Measurements from ENCODE around the gene CCDC120. TPM values are rescaled to one million over a fixed set of nuclear protein-coding genes. Genes with fewer than 3 reads are reported as not detected.

The CCDC120 gene
- polyA plus RNA-seq, 1 donor from 2014 or later, result 3.1 TPM

DNA sequence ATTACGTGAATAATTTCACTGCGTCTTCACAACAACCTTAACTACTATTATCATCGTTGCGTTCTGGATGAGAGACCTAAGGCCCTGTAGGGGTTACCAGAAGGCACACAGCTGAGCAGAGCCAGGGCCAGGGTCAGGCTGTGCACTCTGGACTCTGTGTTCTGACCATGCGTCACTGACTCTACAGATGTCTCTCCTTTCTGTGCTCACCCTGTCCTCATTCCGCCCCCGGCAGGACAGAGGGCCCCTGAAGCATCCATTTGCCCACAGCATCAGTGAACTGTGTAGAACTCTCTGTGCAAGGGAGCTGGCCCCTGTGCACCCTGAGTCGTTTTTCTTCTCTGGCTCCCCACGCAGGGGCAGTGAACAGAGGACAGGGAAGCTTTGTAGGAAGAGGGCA is 43.4 kb downstream of the CCDC120 start:
- no peak overlapping the region for H3K27ac ChIP-seq (ENCODE audit: low read length)
- no peaks in the 10 kb centered on the region for H3K36me3 ChIP-seq (ENCODE audit: insufficient read depth, low read length)
- no peaks in the 10 kb centered on the region for H3F3A ChIP-seq (ENCODE audit: insufficient read depth, low read length, poor library complexity, severe bottlenecking)
- H3K9ac ChIP-seq (ENCODE audit: low read length), result no peak overlapping the region
- H2AFZ ChIP-seq (ENCODE audit: low read depth, low read length), result no peak overlapping the region
- H3K9me2 ChIP-seq (ENCODE audit: insufficient read depth, low read length), result no peaks in the 10 kb centered on the region
- no peaks in the 10 kb centered on the region for H4K20me1 ChIP-seq (ENCODE audit: insufficient read depth)
- TF ChIP-seq MXI1 (conservative IDR thresholded peaks at IDR 0.05; ENCODE audit: poor library complexity, severe bottlenecking) (no peak), EP300 (conservative IDR thresholded peaks at IDR 0.05; ENCODE audit: poor library complexity, severe bottlenecking) (no peak), RAD21 (conservative IDR thresholded peaks at IDR 0.05) (no peak), POLR2AphosphoS5 (IDR thresholded peaks at IDR 0.05) (no peak), SMC3 (conservative IDR thresholded peaks at IDR 0.05; ENCODE audit: poor library complexity) (no peak), EZH2 (IDR thresholded peaks at IDR 0.05; ENCODE audit: borderline replicate concordance, insufficient read depth, low read length, poor library complexity, severe bottlenecking) (no peak), TAF1 (IDR thresholded peaks at IDR 0.05; ENCODE audit: low read depth) (no peak)
- TF ChIP-seq, protein P1, sequence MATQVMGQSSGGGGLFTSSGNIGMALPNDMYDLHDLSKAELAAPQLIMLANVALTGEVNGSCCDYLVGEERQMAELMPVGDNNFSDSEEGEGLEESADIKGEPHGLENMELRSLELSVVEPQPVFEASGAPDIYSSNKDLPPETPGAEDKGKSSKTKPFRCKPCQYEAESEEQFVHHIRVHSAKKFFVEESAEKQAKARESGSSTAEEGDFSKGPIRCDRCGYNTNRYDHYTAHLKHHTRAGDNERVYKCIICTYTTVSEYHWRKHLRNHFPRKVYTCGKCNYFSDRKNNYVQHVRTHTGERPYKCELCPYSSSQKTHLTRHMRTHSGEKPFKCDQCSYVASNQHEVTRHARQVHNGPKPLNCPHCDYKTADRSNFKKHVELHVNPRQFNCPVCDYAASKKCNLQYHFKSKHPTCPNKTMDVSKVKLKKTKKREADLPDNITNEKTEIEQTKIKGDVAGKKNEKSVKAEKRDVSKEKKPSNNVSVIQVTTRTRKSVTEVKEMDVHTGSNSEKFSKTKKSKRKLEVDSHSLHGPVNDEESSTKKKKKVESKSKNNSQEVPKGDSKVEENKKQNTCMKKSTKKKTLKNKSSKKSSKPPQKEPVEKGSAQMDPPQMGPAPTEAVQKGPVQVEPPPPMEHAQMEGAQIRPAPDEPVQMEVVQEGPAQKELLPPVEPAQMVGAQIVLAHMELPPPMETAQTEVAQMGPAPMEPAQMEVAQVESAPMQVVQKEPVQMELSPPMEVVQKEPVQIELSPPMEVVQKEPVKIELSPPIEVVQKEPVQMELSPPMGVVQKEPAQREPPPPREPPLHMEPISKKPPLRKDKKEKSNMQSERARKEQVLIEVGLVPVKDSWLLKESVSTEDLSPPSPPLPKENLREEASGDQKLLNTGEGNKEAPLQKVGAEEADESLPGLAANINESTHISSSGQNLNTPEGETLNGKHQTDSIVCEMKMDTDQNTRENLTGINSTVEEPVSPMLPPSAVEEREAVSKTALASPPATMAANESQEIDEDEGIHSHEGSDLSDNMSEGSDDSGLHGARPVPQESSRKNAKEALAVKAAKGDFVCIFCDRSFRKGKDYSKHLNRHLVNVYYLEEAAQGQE (IDR thresholded peaks at IDR 0.05; ENCODE audit: borderline replicate concordance), result no peak
- TF ChIP-seq, protein P2, sequence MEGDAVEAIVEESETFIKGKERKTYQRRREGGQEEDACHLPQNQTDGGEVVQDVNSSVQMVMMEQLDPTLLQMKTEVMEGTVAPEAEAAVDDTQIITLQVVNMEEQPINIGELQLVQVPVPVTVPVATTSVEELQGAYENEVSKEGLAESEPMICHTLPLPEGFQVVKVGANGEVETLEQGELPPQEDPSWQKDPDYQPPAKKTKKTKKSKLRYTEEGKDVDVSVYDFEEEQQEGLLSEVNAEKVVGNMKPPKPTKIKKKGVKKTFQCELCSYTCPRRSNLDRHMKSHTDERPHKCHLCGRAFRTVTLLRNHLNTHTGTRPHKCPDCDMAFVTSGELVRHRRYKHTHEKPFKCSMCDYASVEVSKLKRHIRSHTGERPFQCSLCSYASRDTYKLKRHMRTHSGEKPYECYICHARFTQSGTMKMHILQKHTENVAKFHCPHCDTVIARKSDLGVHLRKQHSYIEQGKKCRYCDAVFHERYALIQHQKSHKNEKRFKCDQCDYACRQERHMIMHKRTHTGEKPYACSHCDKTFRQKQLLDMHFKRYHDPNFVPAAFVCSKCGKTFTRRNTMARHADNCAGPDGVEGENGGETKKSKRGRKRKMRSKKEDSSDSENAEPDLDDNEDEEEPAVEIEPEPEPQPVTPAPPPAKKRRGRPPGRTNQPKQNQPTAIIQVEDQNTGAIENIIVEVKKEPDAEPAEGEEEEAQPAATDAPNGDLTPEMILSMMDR (IDR thresholded peaks at IDR 0.05; ENCODE audit: poor library complexity, severe bottlenecking), result no peak
- no peak overlapping the region for H3K4me3 ChIP-seq (ENCODE audit: low read length)
- no peaks in the 10 kb centered on the region for H3K9me3 ChIP-seq (ENCODE audit: low read length)
- H3K27me3 ChIP-seq (ENCODE audit: insufficient read depth, low read depth, low read length), result no peaks in the 10 kb centered on the region
- H3K79me2 ChIP-seq (replicated peaks; ENCODE audit: insufficient read depth, low read length), result no peaks in the 10 kb centered on the region
- no peak overlapping the region for H3K4me2 ChIP-seq (ENCODE audit: low read length)

DNA sequence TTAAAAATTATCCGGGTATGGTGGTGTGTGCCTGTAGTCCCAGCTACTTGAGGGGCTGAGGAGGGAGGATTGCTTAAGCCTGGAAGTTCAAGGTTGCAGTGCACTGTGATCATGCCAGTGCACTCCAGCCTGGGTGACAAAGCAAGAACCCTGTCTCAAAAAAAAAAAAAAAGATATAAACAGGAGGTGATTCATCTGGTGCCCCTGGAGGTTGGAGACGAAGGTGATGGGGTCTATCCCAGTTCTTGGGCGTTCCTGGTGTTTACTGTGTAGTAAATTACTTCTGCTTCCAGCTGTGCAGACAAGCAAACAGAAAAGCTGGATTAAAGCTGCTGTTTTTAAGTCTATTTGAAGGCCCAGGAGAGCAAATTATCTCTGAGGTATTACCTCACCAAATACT is 44.8 kb downstream of the CCDC120 start:
- TF ChIP-seq EZH2 (IDR thresholded peaks at IDR 0.05; ENCODE audit: borderline replicate concordance, insufficient read depth, low read length, poor library complexity, severe bottlenecking) (no peak), TAF1 (IDR thresholded peaks at IDR 0.05; ENCODE audit: low read depth) (no peak), EP300 (conservative IDR thresholded peaks at IDR 0.05; ENCODE audit: poor library complexity, severe bottlenecking) (no peak)
- TF ChIP-seq, protein P1 (IDR thresholded peaks at IDR 0.05; ENCODE audit: borderline replicate concordance), result no peak
- H3K36me3 ChIP-seq (ENCODE audit: insufficient read depth, low read length), result no peaks in the 10 kb centered on the region
- H3K4me3 ChIP-seq (ENCODE audit: low read length), result no peak overlapping the region
- H3K4me2 ChIP-seq (ENCODE audit: low read length), result no peak overlapping the region
- H3K9me3 ChIP-seq (ENCODE audit: low read length), result no peaks in the 10 kb centered on the region
- H3K27ac ChIP-seq (ENCODE audit: low read length), result no peak overlapping the region
- no peaks in the 10 kb centered on the region for H4K20me1 ChIP-seq (ENCODE audit: insufficient read depth)
- H3F3A ChIP-seq (ENCODE audit: insufficient read depth, low read length, poor library complexity, severe bottlenecking), result no peaks in the 10 kb centered on the region
- no peaks in the 10 kb centered on the region for H3K79me2 ChIP-seq (replicated peaks; ENCODE audit: insufficient read depth, low read length)
- no peak overlapping the region for H2AFZ ChIP-seq (ENCODE audit: low read depth, low read length)
- H3K9ac ChIP-seq (ENCODE audit: low read length), result no peak overlapping the region
- H3K9me2 ChIP-seq (ENCODE audit: insufficient read depth, low read length), result no peaks in the 10 kb centered on the region
- H3K27me3 ChIP-seq (ENCODE audit: insufficient read depth, low read depth, low read length), result no peaks in the 10 kb centered on the region

All from neural cell (in vitro differentiated cells).